HG03442 (cell line): Measurements from ENCODE around the gene SERPINA10.

Experiments
- ATAC-seq: cut with Tn5 transposase; IDR thresholded peaks from one replicate; pipeline ENCODE4 v1.9.1; 2021; ENCODE audit warnings: mild to moderate bottlenecking, moderate library complexity; ENCODE audit not compliant: unreplicated experiment

SERPINA10 gene

GRCh38 chr14:94292872-94293577 lies at the start of gene SERPINA10:
TSS of gene SERPINA10 (minus strand) at chr14:94293268. CDS start at chr14:94290593, 2,675 bp downstream.
- no peak for ATAC-seq

GRCh38 chr14:94342334-94342934 lies 49.4 kb upstream of the SERPINA10 start:
- no peak for ATAC-seq

GRCh38 chr14:94341656-94342333 lies 48.7 kb upstream of the SERPINA10 start:
- ATAC-seq: no peak

- no peak for ATAC-seq
These were observed 47.5 kb upstream of the SERPINA10 start for GRCh38 chr14:94340533-94340932.

- no peak for ATAC-seq
These were observed 45.0 kb upstream of the SERPINA10 start for GRCh38 chr14:94338023-94338422.

GRCh38 chr14:94337274-94337673 lies 44.2 kb upstream of the SERPINA10 start:
- ATAC-seq: no peak

- no peak for ATAC-seq
These were observed 41.8 kb upstream of the SERPINA10 start for GRCh38 chr14:94334872-94335271.

GRCh38 chr14:94332587-94332986 lies 39.5 kb upstream of the SERPINA10 start:
- ATAC-seq: no peak

- ATAC-seq: no peak
These were observed 39.1 kb upstream of the SERPINA10 start for GRCh38 chr14:94332063-94332583.

- no peak for ATAC-seq
These were observed 38.4 kb upstream of the SERPINA10 start for GRCh38 chr14:94331462-94331861.

- ATAC-seq: no peak
These were observed 37.8 kb upstream of the SERPINA10 start for GRCh38 chr14:94330857-94331256.

GRCh38 chr14:94330432-94330831 lies 37.4 kb upstream of the SERPINA10 start:
- ATAC-seq: no peak

- no peak for ATAC-seq
These were observed 36.8 kb upstream of the SERPINA10 start for GRCh38 chr14:94329857-94330256.

GRCh38 chr14:94328196-94328595 lies 35.1 kb upstream of the SERPINA10 start:
- no peak for ATAC-seq

- no peak for ATAC-seq
These were observed 29.8 kb upstream of the SERPINA10 start, which contains the start of gene SERPINA6 for GRCh38 chr14:94322648-94323570. TSS of gene SERPINA6 (minus strand) at chr14:94323336. CDS start at chr14:94314648, 8,688 bp downstream.

GRCh38 chr14:94321421-94322271 lies 28.6 kb upstream of the SERPINA10 start:
- no peak for ATAC-seq

- no peak for ATAC-seq
These were observed 27.2 kb upstream of the SERPINA10 start for GRCh38 chr14:94320243-94320642.

GRCh38 chr14:94317259-94317658 lies 24.2 kb upstream of the SERPINA10 start:
- ATAC-seq: no peak

GRCh38 chr14:94316692-94317091 lies 23.6 kb upstream of the SERPINA10 start:
- no peak for ATAC-seq

- no peak for ATAC-seq
These were observed 21.8 kb upstream of the SERPINA10 start for GRCh38 chr14:94314890-94315289.
